GM19463 (cell line): ENCODE data around the gene NPRL2.

Experiments
- ATAC-seq: cut with Tn5 transposase; IDR thresholded peaks from one replicate; pipeline ENCODE4 v1.9.1; 2021; ENCODE audit warnings: mild to moderate bottlenecking, moderate library complexity; ENCODE audit not compliant: unreplicated experiment

NPRL2 gene

DNA sequence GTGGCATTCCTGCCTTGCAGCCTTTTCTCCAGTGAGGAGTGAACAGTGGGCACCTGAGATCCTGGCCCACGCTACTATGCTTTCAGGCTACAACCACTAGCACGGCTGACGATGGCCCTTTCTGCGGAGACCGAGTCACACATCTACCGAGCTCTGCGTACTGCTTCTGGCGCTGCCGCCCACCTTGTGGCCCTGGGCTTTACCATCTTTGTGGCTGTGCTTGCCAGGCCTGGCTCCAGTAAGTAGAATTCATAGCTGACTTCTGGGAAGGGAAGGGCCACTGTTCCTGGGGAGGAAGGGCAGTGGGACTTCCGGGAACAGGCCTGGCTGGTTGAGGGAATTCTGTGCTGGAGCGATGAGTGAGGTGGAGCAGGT lies 735 bp upstream of the NPRL2 start:
- ATAC-seq, result no peak

DNA sequence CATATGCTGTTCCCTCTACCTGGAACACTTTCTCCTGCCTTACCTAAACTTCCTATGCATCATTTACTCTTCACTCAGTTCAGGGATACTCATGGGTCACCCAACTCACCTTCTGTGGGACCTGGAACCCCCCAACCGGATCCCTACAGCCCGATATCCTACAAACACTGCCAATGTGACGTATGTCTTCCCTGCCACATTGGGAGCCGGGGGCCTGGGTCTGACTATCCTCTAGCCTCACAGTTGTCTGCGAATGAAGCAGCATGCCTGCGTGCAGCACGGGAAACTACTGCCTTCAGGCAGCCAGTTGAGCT lies 405 bp downstream of the NPRL2 start:
- ATAC-seq, result no peak

DNA sequence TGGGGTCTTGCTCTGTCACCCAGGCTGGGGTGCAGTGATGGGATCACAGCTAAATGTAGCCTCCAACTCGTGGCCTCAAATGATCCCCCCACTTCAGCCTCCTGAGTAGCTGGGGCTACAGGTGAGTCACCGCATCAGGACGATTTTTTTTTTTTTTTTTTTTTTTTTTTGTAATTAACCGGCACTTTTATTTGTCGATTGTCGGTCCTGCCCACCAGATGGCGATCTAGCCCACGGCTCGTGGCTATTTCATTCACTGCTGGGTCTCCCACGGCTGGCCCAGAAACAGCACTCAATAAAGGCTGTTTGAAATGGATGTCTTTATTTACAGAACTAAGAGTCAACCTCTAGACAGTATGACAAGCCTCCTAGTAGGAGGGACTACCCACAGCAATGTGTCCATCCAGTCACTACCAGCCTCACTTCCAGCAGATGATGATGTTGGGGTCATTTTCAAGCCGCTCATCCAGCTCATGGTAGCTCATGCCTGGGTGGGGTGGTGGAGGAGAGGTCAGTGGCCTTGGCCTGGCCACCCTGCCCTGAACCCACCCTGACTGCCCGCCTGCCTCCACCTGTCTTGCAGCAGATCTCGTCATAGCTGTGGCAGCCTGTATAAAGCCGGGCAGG lies 3.3 kb downstream of the NPRL2 start:
- ATAC-seq, result no peak

DNA sequence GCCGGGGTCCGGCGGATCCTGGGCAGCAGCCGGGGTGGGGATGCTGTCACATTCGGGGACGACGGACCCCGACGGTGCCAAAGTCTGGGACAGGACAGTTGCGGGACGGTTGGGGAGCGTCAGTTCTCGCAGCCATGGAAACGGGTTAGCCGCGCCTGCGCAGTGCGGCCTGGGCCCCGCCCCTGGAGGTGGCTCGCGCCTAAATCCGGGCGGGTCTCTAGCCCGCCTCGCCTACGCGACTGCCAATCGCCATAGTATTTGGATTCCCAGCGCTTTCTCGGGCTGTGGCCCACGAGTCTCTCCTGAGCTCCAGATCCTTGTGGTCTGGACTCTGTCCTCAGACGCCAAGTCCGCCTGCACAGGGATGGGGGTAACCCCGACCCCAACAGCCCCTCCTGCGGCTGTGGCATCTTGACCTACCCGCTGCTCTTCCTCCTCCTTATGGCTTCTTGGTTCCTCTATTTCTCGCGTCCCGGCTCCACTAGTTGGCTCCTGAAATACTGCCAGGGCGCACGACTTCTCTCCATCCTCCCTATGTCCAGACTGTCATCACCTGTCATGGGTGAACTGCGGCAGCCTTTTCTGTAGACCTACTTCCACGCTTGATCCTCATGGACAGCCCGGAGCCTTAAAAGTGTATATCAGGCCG lies 4.9 kb downstream of the NPRL2 start, which contains the start of gene ZMYND10:
Gene ZMYND10 (minus strand): TSS at position 147 of the 649 bp plus-strand sequence. CDS start 153 bp downstream, outside the sequence.
- no peak for ATAC-seq

DNA sequence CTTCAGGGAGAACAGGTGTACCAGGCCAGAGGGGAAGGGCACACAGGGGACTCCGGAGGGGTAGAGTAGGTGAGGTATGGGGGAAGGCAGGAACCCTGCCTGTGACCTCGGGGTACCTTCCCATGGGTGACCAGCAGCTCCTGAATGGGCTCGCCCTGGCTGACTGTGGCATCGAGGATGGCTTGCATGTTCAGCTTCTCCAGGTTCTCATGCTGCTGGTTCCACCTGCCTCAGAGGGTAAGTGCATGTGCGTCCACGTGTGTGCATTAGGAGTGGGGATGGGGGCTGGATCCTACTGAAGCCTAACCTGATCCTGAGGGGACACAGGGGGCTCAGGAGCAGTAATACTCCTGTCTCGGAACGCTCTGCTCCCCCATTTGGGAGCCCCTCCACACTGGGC lies 5.6 kb downstream of the NPRL2 start:
- no peak for ATAC-seq

DNA sequence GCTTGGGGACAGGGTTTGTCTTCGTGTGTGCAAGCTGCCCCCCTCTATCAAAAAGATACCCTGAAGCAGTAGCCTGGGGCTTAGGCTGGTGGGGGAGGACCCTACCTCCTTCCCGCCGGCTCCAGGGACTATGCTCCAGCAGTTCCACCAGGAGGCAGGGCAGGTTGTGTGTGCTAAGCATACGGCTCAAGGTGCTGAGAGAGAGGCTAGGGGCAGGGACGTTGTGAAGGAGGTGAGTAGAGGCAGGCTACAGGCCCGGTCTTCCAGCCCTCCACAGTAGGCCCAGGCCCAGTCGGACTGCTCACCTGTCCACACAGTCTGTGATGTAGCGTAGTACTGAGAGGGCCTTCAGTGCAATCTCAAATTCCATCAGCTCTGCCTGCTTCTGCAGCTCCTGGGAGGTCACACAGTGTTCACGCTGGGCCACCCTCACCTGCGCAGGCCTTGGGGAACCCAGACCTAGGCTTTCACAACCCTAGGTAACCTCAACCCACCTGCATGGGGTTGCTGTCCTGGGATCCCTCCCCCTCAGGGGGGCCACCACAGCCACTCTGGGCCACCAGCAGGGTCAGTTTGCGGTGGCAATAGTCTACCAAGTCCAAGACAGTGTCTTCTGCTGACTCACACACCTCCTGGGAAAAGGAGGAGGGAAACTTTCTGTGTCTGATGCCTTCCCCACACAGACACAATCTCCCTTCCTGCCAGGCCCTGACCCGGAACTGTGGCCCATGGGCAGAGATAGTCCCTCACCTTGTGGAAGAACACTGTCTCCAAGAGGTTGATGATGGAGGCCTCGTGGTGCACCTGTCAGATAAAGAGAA lies 7.6 kb downstream of the NPRL2 start:
- no peak for ATAC-seq

DNA sequence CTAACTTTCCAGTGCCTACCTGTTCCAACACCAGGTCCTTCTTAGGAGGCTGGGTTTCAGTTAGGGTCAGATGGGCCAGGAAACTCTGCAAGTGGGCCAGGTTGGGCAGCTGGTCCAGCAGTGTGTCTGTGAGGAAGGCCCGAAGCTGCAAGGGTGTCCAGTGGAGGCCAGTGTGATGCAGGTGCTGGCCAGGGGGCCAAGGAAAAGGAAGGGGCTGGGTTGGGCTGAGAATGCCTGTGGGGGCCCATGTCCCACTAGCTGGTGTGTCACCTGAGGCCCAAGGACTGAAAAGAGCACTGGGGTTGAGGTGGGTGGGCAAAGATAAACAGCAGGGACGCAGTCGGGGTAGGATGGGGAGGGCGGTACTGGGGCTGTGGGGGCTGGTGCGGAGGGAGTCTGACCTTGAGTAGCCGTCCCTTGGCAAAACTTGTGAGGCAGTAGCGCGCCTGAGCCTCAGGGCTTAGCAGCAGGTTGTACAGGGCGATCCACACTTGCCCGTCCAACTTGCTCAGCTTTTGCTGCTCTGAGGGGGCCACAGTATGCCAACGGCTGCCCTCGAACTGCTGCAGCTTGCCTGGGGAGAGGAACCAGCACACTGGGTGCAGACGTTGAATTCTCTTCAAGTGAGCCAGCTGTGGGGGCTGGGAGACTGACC lies 8.5 kb downstream of the NPRL2 start:
- ATAC-seq, result no peak

DNA sequence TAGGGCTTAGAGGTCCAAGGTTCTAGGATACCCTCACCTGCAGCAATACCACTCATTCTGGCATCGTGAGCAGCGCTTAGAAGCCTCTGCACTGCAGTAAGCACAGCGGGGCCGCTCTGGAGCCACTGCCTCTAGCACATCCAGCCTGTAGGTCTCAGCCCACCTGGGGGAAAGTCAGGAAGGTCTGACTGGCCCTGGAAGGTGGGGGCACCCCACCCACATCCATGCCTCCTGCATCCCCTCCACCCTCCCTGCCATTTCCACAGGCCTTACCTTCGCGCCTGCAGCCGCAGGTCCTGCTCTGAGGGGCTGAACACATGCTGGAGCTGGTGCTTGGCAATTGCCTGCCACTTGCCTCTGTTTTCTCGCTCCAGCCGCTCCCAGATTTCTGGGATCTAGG lies 9.0 kb downstream of the NPRL2 start:
- ATAC-seq, result no peak

DNA sequence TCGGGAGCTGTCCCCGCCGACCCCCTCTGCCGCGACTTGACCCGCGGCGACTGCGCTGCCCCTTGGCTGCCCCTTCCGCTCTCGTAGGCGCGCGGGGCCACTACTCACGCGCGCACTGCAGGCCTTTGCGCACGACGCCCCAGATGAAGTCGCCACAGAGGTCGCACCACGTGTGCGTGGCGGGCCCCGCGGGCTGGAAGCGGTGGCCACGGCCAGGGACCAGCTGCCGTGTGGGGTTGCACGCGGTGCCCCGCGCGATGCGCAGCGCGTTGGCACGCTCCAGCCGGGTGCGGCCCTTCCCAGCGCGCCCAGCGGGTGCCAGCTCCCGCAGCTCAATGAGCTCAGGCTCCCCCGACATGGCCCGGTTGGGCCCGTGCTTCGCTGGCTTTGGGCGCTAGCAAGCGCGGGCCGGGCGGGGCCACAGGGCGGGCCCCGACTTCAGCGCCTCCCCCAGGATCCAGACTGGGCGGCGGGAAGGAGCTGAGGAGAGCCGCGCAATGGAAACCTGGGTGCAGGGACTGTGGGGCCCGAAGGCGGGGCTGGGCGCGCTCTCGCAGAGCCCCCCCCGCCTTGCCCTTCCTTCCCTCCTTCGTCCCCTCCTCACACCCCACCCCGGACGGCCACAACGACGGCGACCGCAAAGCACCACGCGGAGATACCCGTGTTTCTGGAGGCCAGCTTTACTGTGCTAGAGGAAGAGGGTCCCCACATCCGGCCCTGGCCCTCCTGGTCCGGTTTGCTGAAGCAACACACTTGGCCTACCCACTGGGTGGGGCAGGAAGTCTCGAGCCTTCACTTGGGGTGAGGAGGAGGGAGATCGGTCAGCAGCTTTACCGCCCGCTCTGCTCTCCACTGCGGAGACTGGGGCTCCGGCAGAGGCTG lies 9.9 kb downstream of the NPRL2 start, which contains the start of gene RASSF1:
Gene RASSF1 (minus strand): TSS at position 389 of the 882 bp plus-strand sequence. CDS start 31 bp downstream, at position 358.
- peak; percentile 20 for ATAC-seq

DNA sequence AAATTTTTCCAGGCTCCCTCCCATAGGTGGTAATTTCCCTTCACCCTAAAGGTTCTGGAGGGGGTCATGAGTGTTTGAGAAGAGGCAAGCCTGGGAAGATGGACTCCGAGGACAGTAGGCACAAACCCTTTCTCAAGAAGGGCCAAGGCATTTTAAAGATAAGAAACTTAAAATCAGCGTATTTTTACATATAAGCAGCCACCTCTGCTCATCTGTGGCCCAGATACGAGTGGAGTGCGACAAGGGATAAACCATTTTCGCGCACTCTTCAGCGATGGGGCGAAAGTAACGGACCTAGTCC lies 10.5 kb downstream of the NPRL2 start:
- ATAC-seq, result no peak

DNA sequence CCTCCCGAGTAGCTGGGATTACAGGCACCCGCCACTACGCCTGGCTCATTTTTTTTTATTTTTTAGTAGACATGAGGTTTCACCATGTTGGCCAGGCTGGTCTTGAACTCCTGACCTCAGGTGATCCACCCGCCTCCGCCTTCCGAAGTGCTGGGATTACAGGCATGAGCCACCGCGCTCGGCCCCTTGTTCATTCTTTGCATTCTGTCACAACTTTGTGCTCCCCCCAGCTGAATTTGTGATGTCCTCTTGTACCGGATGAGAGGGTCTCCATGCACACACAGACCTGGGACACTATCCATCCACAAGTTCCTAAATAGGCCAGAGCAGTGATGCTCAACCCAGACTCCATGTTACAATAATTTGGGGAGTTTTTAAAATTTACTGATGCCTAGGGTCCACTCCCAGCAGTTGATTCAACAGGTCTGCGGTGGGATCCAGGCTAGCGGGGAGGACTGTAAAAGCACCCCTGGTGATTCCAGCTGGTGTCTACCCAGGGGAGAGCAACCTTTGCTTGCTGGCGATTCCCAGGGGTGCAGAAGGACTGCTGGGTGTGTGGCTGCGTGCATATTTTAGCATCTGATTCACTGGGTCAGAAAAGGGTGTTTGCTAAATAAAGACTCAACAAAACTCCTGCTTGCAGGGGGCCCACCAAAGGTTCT lies 11.0 kb downstream of the NPRL2 start:
- ATAC-seq, result no peak

DNA sequence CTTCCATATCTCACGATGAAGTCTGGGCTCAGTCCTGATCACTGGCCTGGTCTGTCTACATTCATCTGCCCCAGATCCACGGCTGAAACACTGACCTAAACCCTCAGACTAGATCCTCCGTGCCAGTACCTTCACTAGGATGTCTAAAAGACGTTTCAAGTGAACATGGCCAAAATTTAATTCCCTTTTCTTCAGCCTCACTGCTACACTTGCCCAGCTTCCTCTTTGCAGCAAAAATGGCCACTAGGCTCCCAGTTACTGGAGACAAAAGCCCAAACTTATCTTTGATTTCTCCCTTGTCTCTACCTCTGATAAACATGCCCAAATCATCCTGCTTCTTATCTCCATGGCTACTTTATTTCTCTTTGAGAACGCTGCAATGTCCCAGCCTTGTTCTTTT lies 11.6 kb downstream of the NPRL2 start:
- ATAC-seq, result no peak

DNA sequence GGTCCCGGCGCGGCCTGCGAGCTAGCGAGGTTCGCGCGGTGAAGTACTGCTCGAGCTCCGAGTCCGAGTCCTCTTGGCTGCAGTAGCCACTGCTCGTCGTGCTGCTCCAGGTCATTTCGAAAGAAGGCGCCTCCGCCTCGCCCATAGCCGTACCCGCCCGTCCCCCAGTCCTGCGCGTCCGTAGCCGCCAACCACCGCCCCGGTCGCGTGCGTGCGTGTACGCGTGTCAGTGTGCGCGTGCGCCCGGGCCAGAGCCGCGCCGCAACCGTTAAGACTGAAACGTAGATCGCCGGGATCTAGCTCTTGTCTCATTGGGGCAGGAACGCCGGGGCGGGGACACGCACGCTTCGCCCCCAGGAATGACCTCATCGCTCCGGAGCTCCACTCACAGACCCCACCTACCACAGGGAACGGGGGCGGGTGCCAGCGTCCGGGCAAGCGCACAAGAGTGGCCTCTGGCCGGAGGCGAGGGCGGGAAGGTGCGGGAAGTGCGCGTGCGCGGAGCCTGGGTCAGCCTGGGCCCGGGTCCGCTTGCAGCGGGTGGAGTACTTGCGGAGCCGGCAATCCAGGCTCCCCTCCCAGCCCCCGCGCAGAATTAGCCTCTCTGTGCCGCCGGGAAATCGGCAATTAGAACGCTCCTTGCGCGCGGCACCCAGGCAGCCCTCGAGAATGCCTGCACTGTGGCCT lies 13.3 kb downstream of the NPRL2 start:
- ATAC-seq, result peak; percentile 72

DNA sequence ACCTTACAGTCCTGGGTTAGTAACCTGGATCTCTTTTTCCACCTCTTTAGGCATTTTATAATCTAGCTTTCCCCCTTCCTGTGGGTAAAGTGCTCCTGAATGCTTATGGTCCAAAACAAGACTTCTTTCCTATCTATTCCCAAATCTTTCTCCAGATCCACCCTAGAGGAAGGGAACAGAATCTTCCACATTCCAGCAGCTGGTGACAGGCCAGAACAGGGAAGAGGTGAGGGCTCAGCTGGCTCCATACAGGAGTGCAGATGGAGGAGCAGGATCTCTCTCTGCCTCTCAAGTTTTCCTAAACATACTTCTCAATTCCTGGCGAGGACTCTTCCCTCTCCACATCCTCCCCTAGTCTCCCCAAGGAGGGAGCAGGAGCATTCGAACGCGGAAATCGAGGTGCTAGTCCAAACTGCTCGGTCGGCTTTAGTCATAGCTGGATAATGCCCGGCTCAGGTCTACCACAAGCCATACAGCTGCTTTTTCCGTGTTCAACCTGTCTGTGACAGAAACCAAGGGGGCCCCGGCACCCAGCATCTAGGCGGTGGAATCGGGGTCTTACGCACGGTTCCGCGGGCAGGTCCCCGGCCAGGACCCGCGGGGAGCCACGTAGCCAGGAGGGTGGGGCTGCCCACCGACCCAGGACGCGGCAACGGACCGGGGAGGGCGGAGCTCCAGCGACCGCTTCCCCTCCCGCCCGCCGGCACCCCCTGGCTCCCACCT lies 14.0 kb downstream of the NPRL2 start:
- peak; percentile 21 for ATAC-seq

DNA sequence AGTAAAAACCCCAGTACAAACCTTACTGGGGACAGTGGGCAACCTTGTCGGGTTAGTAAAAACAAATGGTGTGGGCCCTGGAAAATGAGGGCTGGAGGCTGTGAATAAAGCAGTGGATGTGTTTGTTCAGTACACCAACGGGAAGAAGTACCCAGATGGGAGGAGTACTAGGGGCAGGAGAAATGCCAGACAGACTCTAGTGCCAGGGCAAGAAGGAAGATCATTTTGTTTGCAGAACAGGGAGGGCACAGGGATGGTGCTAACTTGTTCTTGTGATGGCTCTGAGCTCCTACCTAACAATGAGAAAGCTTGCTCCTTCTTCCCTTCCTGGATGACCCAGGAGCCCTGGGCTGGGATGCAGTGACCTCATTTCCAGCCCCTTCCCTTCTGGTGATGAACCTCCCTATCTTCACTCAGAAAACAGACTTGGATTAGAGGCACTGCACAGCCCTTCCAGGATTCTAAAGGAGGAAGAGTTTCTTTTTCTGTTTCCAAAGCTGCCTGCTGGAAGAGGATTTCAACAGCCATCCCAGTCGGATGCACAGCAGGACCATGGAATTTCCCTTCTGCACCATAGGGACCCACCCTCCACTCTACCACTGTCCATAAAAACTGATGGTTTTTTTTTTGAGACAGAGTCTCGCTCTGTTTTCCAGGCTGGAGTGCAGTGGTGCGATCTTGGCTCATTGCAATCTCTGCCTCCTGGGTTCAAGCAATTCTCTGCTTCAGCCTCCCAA lies 16.1 kb downstream of the NPRL2 start:
- no peak for ATAC-seq

DNA sequence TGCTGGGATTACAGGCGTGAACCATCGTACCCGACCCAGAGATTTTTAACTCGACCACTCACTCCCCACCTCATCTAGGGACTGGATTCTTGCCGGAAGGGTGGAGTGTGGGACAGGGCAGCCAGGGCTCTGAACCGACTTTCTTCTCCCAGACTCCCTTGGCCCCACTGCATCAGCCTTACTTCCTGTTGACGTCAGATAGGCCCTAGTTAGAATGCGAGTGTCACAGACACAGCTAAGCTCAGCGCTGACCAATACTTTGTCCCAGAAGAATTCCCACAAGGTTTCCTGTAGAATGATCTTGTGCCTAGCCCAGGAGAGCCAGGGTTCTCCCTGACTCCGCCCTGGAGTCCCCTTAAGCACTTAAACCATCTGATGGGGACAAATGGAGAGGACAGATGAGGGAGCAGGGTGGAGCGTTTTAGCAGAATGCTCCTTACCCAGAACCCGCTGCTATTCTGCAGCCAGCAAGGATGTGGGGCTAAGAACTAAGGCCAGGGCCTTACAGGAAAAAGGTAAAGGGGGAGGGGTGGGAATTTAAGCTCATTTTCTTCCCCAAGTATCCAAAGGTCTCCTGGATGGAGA lies 16.7 kb downstream of the NPRL2 start:
- ATAC-seq, result no peak

DNA sequence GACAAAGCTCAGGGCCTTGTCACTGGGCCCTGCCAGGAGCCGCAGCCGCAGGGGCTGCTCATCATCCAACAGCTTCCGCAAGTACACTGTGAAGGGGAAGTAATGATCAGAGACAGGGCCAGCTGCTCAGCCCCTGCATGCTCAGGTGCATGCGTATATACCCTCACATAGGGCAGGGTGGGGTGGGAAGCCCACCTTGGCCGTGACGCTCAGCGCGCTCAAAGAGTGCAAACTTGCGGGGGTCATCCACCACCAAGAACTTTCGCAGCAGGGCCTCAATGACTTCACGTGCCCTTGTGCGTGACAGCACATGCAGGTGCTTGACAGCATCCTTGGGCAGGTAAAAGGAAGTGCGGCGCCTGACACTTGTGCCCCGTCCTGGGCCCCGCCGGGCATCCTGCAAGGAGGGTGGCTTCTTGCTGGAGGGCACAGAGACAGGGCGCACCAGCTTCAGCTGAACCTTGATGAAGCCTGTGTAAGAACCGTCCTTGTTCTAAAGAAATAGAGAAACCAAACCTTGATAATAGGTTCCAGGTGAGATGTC lies 19.1 kb downstream of the NPRL2 start:
- no peak for ATAC-seq

DNA sequence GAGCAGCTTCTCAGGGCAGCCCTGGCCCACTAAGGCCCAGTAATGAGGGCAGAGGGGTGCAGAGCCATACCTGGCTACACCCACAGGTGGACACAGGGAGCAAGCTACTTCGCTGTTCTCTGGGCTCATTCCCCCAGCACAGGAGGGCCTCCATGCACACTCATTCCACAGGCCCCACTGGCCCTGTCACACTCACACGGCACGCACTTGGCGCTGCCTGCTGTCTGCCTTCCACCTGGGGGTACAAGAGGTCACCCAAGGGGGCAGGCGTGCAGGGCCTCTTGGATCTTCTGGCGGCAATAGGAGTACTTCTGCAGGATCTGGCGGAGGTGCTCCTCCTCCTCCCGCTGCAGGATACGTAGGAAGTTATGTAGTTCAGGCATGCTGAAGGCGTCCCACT lies 20.2 kb downstream of the NPRL2 start:
- ATAC-seq, result no peak
